Measurements from ENCODE around the gene ZCCHC14.

Gene ZCCHC14

GRCh38 chr16:87368029-87368770 is 124.6 kb downstream of the ZCCHC14 start:
- Histone ChIP-seq H4K12ac (ENCODE audit: low read depth, low read length) (no peak overlapping the region), H3K23ac (ENCODE audit: low read length) (no peak overlapping the region), H2AFZ (ENCODE audit: insufficient read depth, low read length, poor library complexity) (no peak overlapping the region), H3K36me3 (ENCODE audit: control insufficient read depth in 1 of 2, insufficient read depth in 2 of 2, low read length in 2 of 2) (no peaks in the 10 kb centered on the region), H3K27ac (ENCODE audit: low read depth, low read length) (no peak overlapping the region), H3K4me1 (ENCODE audit: control insufficient read depth in 1 of 2, insufficient read depth in 2 of 2, low read length in 2 of 2) (peaks cover 5 to 16% of the 10 kb centered on the region in 2 experiments), H4K91ac (ENCODE audit: low read depth, low read length) (no peak overlapping the region), H3K79me1 (ENCODE audit: low read length) (no peaks in the 10 kb centered on the region), H2BK120ac (ENCODE audit: insufficient read depth, low read length, poor library complexity) (no peak overlapping the region), H3K79me2 (ENCODE audit: control insufficient read depth, insufficient read depth, low read length, poor library complexity) (no peaks in the 10 kb centered on the region), H3K9ac (ENCODE audit: low read length) (no peak overlapping the region), H3K27me3 (ENCODE audit: insufficient read depth, low read length) (no peaks in the 10 kb centered on the region), H3K14ac (ENCODE audit: low read length) (no peak overlapping the region), H2BK12ac (ENCODE audit: low read length) (no peak overlapping the region), H2AK5ac (ENCODE audit: low read length) (no peak overlapping the region), H4K8ac (ENCODE audit: low read depth, low read length) (no peak overlapping the region), H2BK5ac (ENCODE audit: low read depth, low read length, poor library complexity) (no peak overlapping the region), H3K9me3 (ENCODE audit: insufficient read depth, low read depth, low read length) (no peaks in the 10 kb centered on the region), H3K4ac (ENCODE audit: low read depth, low read length) (no peak overlapping the region), H3K18ac (ENCODE audit: low read length) (no peak overlapping the region), H3K4me2 (ENCODE audit: low read length) (no peak overlapping the region), H3K4me3 (ENCODE audit: low read depth, low read length) (no peak overlapping the region)
- WGBS (ENCODE audit: extremely low coverage, insufficient coverage, insufficient read length) = no CpG with 5 or more reads among the region's 5 CpGs
- no peak for DNase-seq

GRCh38 chr16:87367529-87367928 is 125.3 kb downstream of the ZCCHC14 start:
- Histone ChIP-seq H3K9me3 (ENCODE audit: insufficient read depth, low read depth, low read length) (no peaks in the 10 kb centered on the region), H3K79me2 (ENCODE audit: control insufficient read depth, insufficient read depth, low read length, poor library complexity) (no peaks in the 10 kb centered on the region), H3K27me3 (ENCODE audit: insufficient read depth, low read length) (no peaks in the 10 kb centered on the region), H3K4me2 (ENCODE audit: low read length) (no peak overlapping the region), H3K4me1 (ENCODE audit: control insufficient read depth in 1 of 2, insufficient read depth in 2 of 2, low read length in 2 of 2) (peaks cover 5 to 16% of the 10 kb centered on the region in 2 experiments), H2AK5ac (ENCODE audit: low read length) (no peak overlapping the region), H3K18ac (ENCODE audit: low read length) (no peak overlapping the region), H2BK5ac (ENCODE audit: low read depth, low read length, poor library complexity) (no peak overlapping the region), H2AFZ (ENCODE audit: insufficient read depth, low read length, poor library complexity) (no peak overlapping the region), H3K4me3 (ENCODE audit: low read depth, low read length) (no peak overlapping the region), H3K79me1 (ENCODE audit: low read length) (no peaks in the 10 kb centered on the region), H3K36me3 (ENCODE audit: control insufficient read depth in 1 of 2, insufficient read depth in 2 of 2, low read length in 2 of 2) (no peaks in the 10 kb centered on the region), H4K8ac (ENCODE audit: low read depth, low read length) (no peak overlapping the region), H2BK120ac (ENCODE audit: insufficient read depth, low read length, poor library complexity) (no peak overlapping the region), H4K12ac (ENCODE audit: low read depth, low read length) (no peak overlapping the region), H4K91ac (ENCODE audit: low read depth, low read length) (no peak overlapping the region), H3K9ac (ENCODE audit: low read length) (no peak overlapping the region), H3K23ac (ENCODE audit: low read length) (no peak overlapping the region), H2BK12ac (ENCODE audit: low read length) (no peak overlapping the region), H3K4ac (ENCODE audit: low read depth, low read length) (no peak overlapping the region), H3K14ac (ENCODE audit: low read length) (no peak overlapping the region), H3K27ac (ENCODE audit: low read depth, low read length) (no peak overlapping the region)
- no CpG with 5 or more reads among the region's 9 CpGs for WGBS (ENCODE audit: extremely low coverage, insufficient coverage, insufficient read length)
- DNase-seq = no peak

- no peak overlapping the region for H2AK5ac ChIP-seq (ENCODE audit: low read length)
- no peak overlapping the region for H4K8ac ChIP-seq (ENCODE audit: low read depth, low read length)
- no peak for DNase-seq
- H4K12ac ChIP-seq (ENCODE audit: low read depth, low read length) = no peak overlapping the region
- no peak overlapping the region for H4K91ac ChIP-seq (ENCODE audit: low read depth, low read length)
- no peak overlapping the region for H3K14ac ChIP-seq (ENCODE audit: low read length)
- peak overlapping the region; percentile 21 for H2AFZ ChIP-seq (ENCODE audit: insufficient read depth, low read length, poor library complexity)
- no CpG with 5 or more reads among the region's 1 CpG for WGBS (ENCODE audit: extremely low coverage, insufficient coverage, insufficient read length)
- peaks cover 0 to 2% of the 10 kb centered on the region in 2 experiments for H3K36me3 ChIP-seq (ENCODE audit: control insufficient read depth in 1 of 2, insufficient read depth in 2 of 2, low read length in 2 of 2)
- no peak overlapping the region for H3K4me3 ChIP-seq (ENCODE audit: low read depth, low read length)
- H2BK5ac ChIP-seq (ENCODE audit: low read depth, low read length, poor library complexity) = no peak overlapping the region
- no peak overlapping the region for H2BK12ac ChIP-seq (ENCODE audit: low read length)
- H2BK120ac ChIP-seq (ENCODE audit: insufficient read depth, low read length, poor library complexity) = no peak overlapping the region
- no peak overlapping the region for H3K27ac ChIP-seq (ENCODE audit: low read depth, low read length)
- H3K27me3 ChIP-seq (ENCODE audit: insufficient read depth, low read length) = no peaks in the 10 kb centered on the region
- H3K23ac ChIP-seq (ENCODE audit: low read length) = no peak overlapping the region
- no peaks in the 10 kb centered on the region for H3K9me3 ChIP-seq (ENCODE audit: insufficient read depth, low read depth, low read length)
- no peak overlapping the region for H3K9ac ChIP-seq (ENCODE audit: low read length)
- H3K4me2 ChIP-seq (ENCODE audit: low read length) = no peak overlapping the region
- peaks cover 5 to 15% of the 10 kb centered on the region in 2 experiments for H3K4me1 ChIP-seq (ENCODE audit: control insufficient read depth in 1 of 2, insufficient read depth in 2 of 2, low read length in 2 of 2)
- H3K4ac ChIP-seq (ENCODE audit: low read depth, low read length) = no peak overlapping the region
- H3K79me2 ChIP-seq (ENCODE audit: control insufficient read depth, insufficient read depth, low read length, poor library complexity) = no peaks in the 10 kb centered on the region
- H3K79me1 ChIP-seq (ENCODE audit: low read length) = no peaks in the 10 kb centered on the region
- no peak overlapping the region for H3K18ac ChIP-seq (ENCODE audit: low read length)
Measured at GRCh38 chr16:87366930-87367329, 125.9 kb downstream of the ZCCHC14 start.

DNA sequence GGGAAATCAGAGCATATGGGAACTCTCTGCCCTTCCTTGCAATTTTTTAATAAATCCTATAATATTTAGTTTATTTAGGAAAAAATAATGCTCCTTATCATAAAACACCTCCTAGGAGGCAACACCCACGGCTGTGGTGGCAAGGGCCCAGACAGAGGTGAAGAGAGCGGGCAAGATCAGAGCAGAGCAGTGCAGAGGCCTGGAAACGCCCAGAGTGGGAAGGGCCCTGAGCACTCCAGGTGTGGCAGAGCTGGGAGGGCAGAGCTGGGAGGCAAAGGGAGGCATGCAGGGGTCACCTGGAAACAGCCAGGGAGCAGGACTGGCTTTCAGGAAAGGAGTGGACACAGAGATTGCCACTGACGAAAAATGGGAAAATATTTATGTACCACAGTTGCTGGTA is 126.5 kb downstream of the ZCCHC14 start:
- Histone ChIP-seq H2BK5ac (ENCODE audit: low read depth, low read length, poor library complexity) (no peak overlapping the region), H2AK5ac (ENCODE audit: low read length) (no peak overlapping the region), H4K12ac (ENCODE audit: low read depth, low read length) (no peak overlapping the region), H4K8ac (ENCODE audit: low read depth, low read length) (no peak overlapping the region), H2BK120ac (ENCODE audit: insufficient read depth, low read length, poor library complexity) (no peak overlapping the region), H3K9me3 (ENCODE audit: insufficient read depth, low read depth, low read length) (no peaks in the 10 kb centered on the region), H3K4ac (ENCODE audit: low read depth, low read length) (no peak overlapping the region), H3K4me2 (ENCODE audit: low read length) (no peak overlapping the region), H3K4me1 (ENCODE audit: control insufficient read depth in 1 of 2, insufficient read depth in 2 of 2, low read length in 2 of 2) (peaks cover 5 to 10% of the 10 kb centered on the region in 2 experiments), H3K36me3 (ENCODE audit: control insufficient read depth in 1 of 2, insufficient read depth in 2 of 2, low read length in 2 of 2) (peaks cover 0 to 2% of the 10 kb centered on the region in 2 experiments), H2BK12ac (ENCODE audit: low read length) (no peak overlapping the region), H3K23ac (ENCODE audit: low read length) (no peak overlapping the region), H3K79me1 (ENCODE audit: low read length) (no peaks in the 10 kb centered on the region), H3K27ac (ENCODE audit: low read depth, low read length) (no peak overlapping the region), H3K14ac (ENCODE audit: low read length) (no peak overlapping the region), H3K18ac (ENCODE audit: low read length) (no peak overlapping the region), H4K91ac (ENCODE audit: low read depth, low read length) (no peak overlapping the region), H3K9ac (ENCODE audit: low read length) (no peak overlapping the region), H3K27me3 (ENCODE audit: insufficient read depth, low read length) (no peaks in the 10 kb centered on the region), H2AFZ (ENCODE audit: insufficient read depth, low read length, poor library complexity) (no peak overlapping the region), H3K4me3 (ENCODE audit: low read depth, low read length) (no peak overlapping the region), H3K79me2 (ENCODE audit: control insufficient read depth, insufficient read depth, low read length, poor library complexity) (no peaks in the 10 kb centered on the region)
- no peak for DNase-seq
- no CpG with 5 or more reads among the region's 4 CpGs for WGBS (ENCODE audit: extremely low coverage, insufficient coverage, insufficient read length)
